ENCODE measurements around the gene KCND3.

GRCh38 chr1:111768625-111769024 lies 220.8 kb downstream of the KCND3 start:
- no peak for TF ChIP-seq JUN (IDR thresholded peaks at IDR 0.05; ENCODE audit: borderline replicate concordance, insufficient read depth, insufficient read length, low read depth)
- TF ChIP-seq POLR2A (IDR thresholded peaks at IDR 0.05; ENCODE audit: low read depth, low read length), result no peak
- no peak for TF ChIP-seq MYC (IDR thresholded peaks at IDR 0.05; ENCODE audit: low read depth, low read length)
- TF ChIP-seq MAX (IDR thresholded peaks at IDR 0.05; ENCODE audit: insufficient read depth, insufficient read length), result no peak
- TF ChIP-seq, protein P1, sequence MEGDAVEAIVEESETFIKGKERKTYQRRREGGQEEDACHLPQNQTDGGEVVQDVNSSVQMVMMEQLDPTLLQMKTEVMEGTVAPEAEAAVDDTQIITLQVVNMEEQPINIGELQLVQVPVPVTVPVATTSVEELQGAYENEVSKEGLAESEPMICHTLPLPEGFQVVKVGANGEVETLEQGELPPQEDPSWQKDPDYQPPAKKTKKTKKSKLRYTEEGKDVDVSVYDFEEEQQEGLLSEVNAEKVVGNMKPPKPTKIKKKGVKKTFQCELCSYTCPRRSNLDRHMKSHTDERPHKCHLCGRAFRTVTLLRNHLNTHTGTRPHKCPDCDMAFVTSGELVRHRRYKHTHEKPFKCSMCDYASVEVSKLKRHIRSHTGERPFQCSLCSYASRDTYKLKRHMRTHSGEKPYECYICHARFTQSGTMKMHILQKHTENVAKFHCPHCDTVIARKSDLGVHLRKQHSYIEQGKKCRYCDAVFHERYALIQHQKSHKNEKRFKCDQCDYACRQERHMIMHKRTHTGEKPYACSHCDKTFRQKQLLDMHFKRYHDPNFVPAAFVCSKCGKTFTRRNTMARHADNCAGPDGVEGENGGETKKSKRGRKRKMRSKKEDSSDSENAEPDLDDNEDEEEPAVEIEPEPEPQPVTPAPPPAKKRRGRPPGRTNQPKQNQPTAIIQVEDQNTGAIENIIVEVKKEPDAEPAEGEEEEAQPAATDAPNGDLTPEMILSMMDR (IDR thresholded peaks at IDR 0.05; ENCODE audit: extremely low read depth in 1 of 2, insufficient read depth in 1 of 2, low read depth in 1 of 2, low read length in 2 of 2), result no peak
- TF ChIP-seq EZH2 (IDR thresholded peaks at IDR 0.05; ENCODE audit: borderline replicate concordance, low read depth, low read length, severe bottlenecking), result no peak
- TF ChIP-seq POLR2AphosphoS5 (IDR thresholded peaks at IDR 0.05; ENCODE audit: insufficient read depth, low read depth, low read length), result no peak

Data from endothelial cell of umbilical vein (primary cell).